ENCODE data around the gene SHC3.

Gene SHC3

GRCh38 chr9:88959727-88960469 is 218.7 kb downstream of the SHC3 start:
- TF ChIP-seq GATA2 (IDR thresholded peaks at IDR 0.05; ENCODE audit: low read depth, low read length) (no peak), GATA3 (IDR thresholded peaks at IDR 0.05; ENCODE audit: low read depth, low read length) (no peak)

DNA sequence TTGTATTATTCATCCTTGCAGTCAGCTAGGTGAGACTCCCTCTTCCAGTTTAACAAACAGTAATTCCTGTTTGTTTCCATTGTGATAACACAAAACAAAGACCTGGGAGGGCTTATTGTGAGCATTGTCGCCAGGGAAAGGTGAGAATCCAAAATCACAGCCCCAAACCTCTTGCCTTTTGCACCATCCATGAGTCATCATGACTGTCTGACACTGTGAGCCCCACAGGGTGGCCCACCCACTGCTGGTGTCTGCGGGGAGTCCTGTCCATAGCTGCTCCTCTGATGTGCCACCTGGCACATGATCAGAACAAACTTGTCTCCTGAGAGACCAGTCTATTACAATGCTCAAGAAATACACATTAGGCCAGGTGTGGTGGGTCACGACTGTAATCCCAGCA is 221.1 kb downstream of the SHC3 start:
- no peak for TF ChIP-seq GATA3 (IDR thresholded peaks at IDR 0.05; ENCODE audit: low read depth, low read length)
- TF ChIP-seq GATA2 (IDR thresholded peaks at IDR 0.05; ENCODE audit: low read depth, low read length), result no peak
